Fibroblast of skin of abdomen (primary cell): ENCODE results near the gene APOBEC3A. TPM values are rescaled to one million over a fixed set of nuclear protein-coding genes. Genes with fewer than 3 reads are reported as not detected.
A peak's percentile ranks its signal among the peaks of the same experiment; 100 is the strongest.

Experiments
- DNase-seq: peaks from one replicate; pipeline ENCODE4 v3.0.0-alpha.2; 2013
- polyA plus RNA-seq, 2 experiments: library from polyadenylated mRNA; unstranded; fragments of 120-200 nt; gene quantifications; one replicate each; pipeline ENCODE4 v1.2.1, GENCODE V29; 2013; ENCODE audit not compliant: insufficient read length in 2 of 2

APOBEC3A gene
- polyA plus RNA-seq (2013, experiment 1 of 2; ENCODE audit: insufficient read length), result not detected
- polyA plus RNA-seq (2013, experiment 2 of 2; ENCODE audit: insufficient read length), result not detected

GRCh38 chr22:38957046-38957770, at the start of gene APOBEC3A:
Gene APOBEC3A, plus strand, starts transcription at chr22:38957609. Its CDS starts 83 bp downstream, at chr22:38957692.
- no peak for DNase-seq

GRCh38 chr22:38907767-38908166, 49.6 kb upstream of the APOBEC3A start:
- no peak for DNase-seq

GRCh38 chr22:38911434-38911833, 46.0 kb upstream of the APOBEC3A start:
- DNase-seq, result no peak

- DNase-seq, result no peak
These were observed 37.7 kb upstream of the APOBEC3A start for GRCh38 chr22:38919631-38920190.

- no peak for DNase-seq
These were observed 36.3 kb upstream of the APOBEC3A start for GRCh38 chr22:38921120-38921519.

- DNase-seq, result no peak
These were observed 35.6 kb upstream of the APOBEC3A start for GRCh38 chr22:38921806-38922205.

GRCh38 chr22:38923463-38924346, 33.7 kb upstream of the APOBEC3A start:
- DNase-seq, result peak; percentile 79

- peak; percentile 88 for DNase-seq
These were observed 33.0 kb upstream of the APOBEC3A start for GRCh38 chr22:38924347-38924952.

GRCh38 chr22:38925571-38926041, 31.8 kb upstream of the APOBEC3A start:
- DNase-seq, result no peak

- DNase-seq, result peak; percentile 30
These were observed 30.2 kb upstream of the APOBEC3A start for GRCh38 chr22:38927033-38927781.

- no peak for DNase-seq
These were observed 26.9 kb upstream of the APOBEC3A start for GRCh38 chr22:38930512-38930911.

- DNase-seq, result no peak
These were observed 22.4 kb upstream of the APOBEC3A start for GRCh38 chr22:38935023-38935422.

GRCh38 chr22:38935616-38936015, 21.8 kb upstream of the APOBEC3A start:
- DNase-seq, result no peak

GRCh38 chr22:38936562-38936961, 20.8 kb upstream of the APOBEC3A start:
- no peak for DNase-seq

GRCh38 chr22:38937036-38937435, 20.4 kb upstream of the APOBEC3A start:
- DNase-seq, result no peak

GRCh38 chr22:38937541-38937940, 19.9 kb upstream of the APOBEC3A start:
- DNase-seq, result no peak

- DNase-seq, result no peak
These were observed 19.2 kb upstream of the APOBEC3A start for GRCh38 chr22:38938221-38938620.

GRCh38 chr22:38938925-38939324, 18.5 kb upstream of the APOBEC3A start:
- DNase-seq, result no peak

GRCh38 chr22:38940811-38941384, 16.5 kb upstream of the APOBEC3A start:
- DNase-seq, result no peak

- DNase-seq, result no peak
These were observed 15.9 kb upstream of the APOBEC3A start for GRCh38 chr22:38941488-38941987.

- no peak for DNase-seq
These were observed 14.7 kb upstream of the APOBEC3A start for GRCh38 chr22:38942702-38943101.
